BE2C (cell line): Measurements from ENCODE around the gene ACOX1.

Source experiments
- DNase-seq: peaks from one replicate; pipeline ENCODE4 v3.0.0-alpha.2; 2020
- H3K27me3 ChIP-seq: fragments of 250-450 bp; sonication (Bioruptor Pico); 2 replicates; pipeline ENCODE4 v1.5.1; 2020; ENCODE audit warnings: mild to moderate bottlenecking
- H3K36me3 ChIP-seq: fragments of 250-450 bp; sonication (Bioruptor Pico); 2 replicates; pipeline ENCODE4 v1.5.1; 2020; ENCODE audit warnings: mild to moderate bottlenecking
- H3K4me1 ChIP-seq: fragments of 250-450 bp; sonication (Bioruptor Pico); 2 replicates; pipeline ENCODE4 v1.5.1; 2020
- H3K4me3 ChIP-seq: 2 replicates; pipeline ENCODE4 v1.5.1; 2011; ENCODE audit warnings: low read depth, low read length
- H3K9me3 ChIP-seq: fragments of 250-450 bp; sonication (Bioruptor Pico); 2 replicates; pipeline ENCODE4 v1.5.1; 2020
- CTCF ChIP-seq: IDR thresholded peaks from 2 replicates; pipeline ENCODE4 v1.5.1; 2012; ENCODE audit warnings: mild to moderate bottlenecking, low read depth, low read length

ACOX1 gene

GRCh38 chr17:75994802-75995370, 15.9 kb upstream of the ACOX1 start:
- DNase-seq, result no peak
- no peaks in the 10 kb centered on the region for H3K9me3 ChIP-seq
- no peak for TF ChIP-seq CTCF
- H3K27me3 ChIP-seq, result no peaks in the 10 kb centered on the region
- no peaks in the 10 kb centered on the region for H3K4me1 ChIP-seq
- peaks cover 11% of the 10 kb centered on the region for H3K36me3 ChIP-seq
- H3K4me3 ChIP-seq, result no peak overlapping the region

GRCh38 chr17:75991396-75991795, 12.4 kb upstream of the ACOX1 start:
- Histone ChIP-seq H3K27me3 (no peaks in the 10 kb centered on the region), H3K36me3 (peaks cover 13% of the 10 kb centered on the region), H3K4me3 (no peak overlapping the region), H3K4me1 (no peaks in the 10 kb centered on the region), H3K9me3 (no peaks in the 10 kb centered on the region)
- DNase-seq, result no peak
- TF ChIP-seq CTCF, result no peak

- Histone ChIP-seq H3K4me1 (peaks cover 9% of the 10 kb centered on the region), H3K9me3 (no peaks in the 10 kb centered on the region), H3K36me3 (peaks cover 8% of the 10 kb centered on the region), H3K4me3 (no peak overlapping the region), H3K27me3 (no peaks in the 10 kb centered on the region)
- no peak for TF ChIP-seq CTCF
- DNase-seq, result no peak
Observed at GRCh38 chr17:75987041-75987440, 8.1 kb upstream of the ACOX1 start.

- H3K4me1 ChIP-seq, result peaks cover 9% of the 10 kb centered on the region
- H3K36me3 ChIP-seq, result peaks cover 3% of the 10 kb centered on the region; the same call in 1 of the 2 replicates
- no peak for TF ChIP-seq CTCF
- no peak overlapping the region for H3K4me3 ChIP-seq
- H3K27me3 ChIP-seq, result no peaks in the 10 kb centered on the region
- no peak for DNase-seq
- no peaks in the 10 kb centered on the region for H3K9me3 ChIP-seq
Observed at GRCh38 chr17:75985986-75986385, 7.0 kb upstream of the ACOX1 start.

GRCh38 chr17:75983501-75984181, 4.7 kb upstream of the ACOX1 start:
- H3K36me3 ChIP-seq, result peaks cover 3% of the 10 kb centered on the region; the same call in 1 of the 2 replicates
- no peak for DNase-seq
- H3K27me3 ChIP-seq, result no peaks in the 10 kb centered on the region
- no peak for TF ChIP-seq CTCF
- no peaks in the 10 kb centered on the region for H3K9me3 ChIP-seq
- peaks cover 9% of the 10 kb centered on the region for H3K4me1 ChIP-seq
- H3K4me3 ChIP-seq, result no peak overlapping the region

- Histone ChIP-seq H3K27me3 (no peaks in the 10 kb centered on the region), H3K4me1 (peaks cover 9% of the 10 kb centered on the region), H3K9me3 (no peaks in the 10 kb centered on the region), H3K4me3 (no peak overlapping the region), H3K36me3 (no peaks in the 10 kb centered on the region)
- TF ChIP-seq CTCF, result no peak
- DNase-seq, result no peak
Observed at GRCh38 chr17:75981019-75981615, 2.2 kb upstream of the ACOX1 start.
